WTC11 (cell line): ENCODE results near the gene RAD50. TPM values are rescaled to one million over a fixed set of nuclear protein-coding genes. Genes with fewer than 3 reads are reported as not detected.

Experiments used
- ATAC-seq: fragments of 200-7000 bp; cut with Tn5 transposase; 2 replicates; pipeline ENCODE4 v1.10.0; 2021; ENCODE audit warnings: mild to moderate bottlenecking, moderate library complexity
- CTCF ChIA-PET: fragments of 300-600 bp; sonication (Branson Sonifier 250); formaldehyde crosslinking; loops from one replicate; lab custom pipeline; 2021; ENCODE audit warnings: antibody characterized with exemption; lab: Charles Lee
- POLR2A ChIA-PET: fragments of 350-600 bp; sonication (Branson Sonifier 250); formaldehyde crosslinking; loops from one replicate; lab custom pipeline; 2021; ENCODE audit warnings: antibody characterized with exemption; lab: Charles Lee
- DNase-seq: peaks from one replicate; pipeline ENCODE4 v3.0.0; 2021; ENCODE audit warnings: low spot score
- H3K27ac Mint-ChIP-seq: 2 replicates; pipeline ENCODE4 v1.8.0; 2021; ENCODE audit warnings: mixed read lengths
- H3K27me3 Mint-ChIP-seq: 2 replicates; pipeline ENCODE4 v1.8.0; 2021; ENCODE audit warnings: low read depth, mild to moderate bottlenecking, moderate library complexity, mixed read lengths
- H3K36me3 Mint-ChIP-seq: 2 replicates; pipeline ENCODE4 v1.8.0; 2021; ENCODE audit warnings: mixed read lengths
- H3K4me1 Mint-ChIP-seq: 2 replicates; pipeline ENCODE4 v1.8.0; 2022; ENCODE audit warnings: mixed read lengths
- H3K4me3 Mint-ChIP-seq: 2 replicates; pipeline ENCODE4 v1.8.0; 2021; ENCODE audit warnings: mild to moderate bottlenecking, moderate library complexity, mixed read lengths
- H3K9me3 Mint-ChIP-seq: 2 replicates; pipeline ENCODE4 v1.8.0; 2021; ENCODE audit warnings: mixed read lengths
- ATF3 ChIP-seq: sonication (generic); formaldehyde crosslinking; conservative IDR thresholded peaks from 2 replicates; pipeline ENCODE4 v1.8.1; 2022; ENCODE audit warnings: mild to moderate bottlenecking, missing genetic modification reagents
- ATF6 ChIP-seq: sonication (generic); formaldehyde crosslinking; IDR thresholded peaks from 2 replicates; pipeline ENCODE4 v1.8.1; 2023; ENCODE audit warnings: mild to moderate bottlenecking, missing genetic modification reagents
- IRF1 ChIP-seq: sonication (generic); formaldehyde crosslinking; IDR thresholded peaks from 2 replicates; pipeline ENCODE4 v1.8.0; 2023; ENCODE audit warnings: missing genetic modification reagents
- MXD4 ChIP-seq: fragments of 250-450 bp; sonication (Bioruptor Pico); IDR thresholded peaks from 2 replicates; pipeline ENCODE4 v1.8.0; 2021; ENCODE audit warnings: mild to moderate bottlenecking, moderate library complexity, borderline replicate concordance
- NFYB ChIP-seq: sonication (generic); formaldehyde crosslinking; conservative IDR thresholded peaks from 2 replicates; pipeline ENCODE4 v1.8.0; 2022; ENCODE audit warnings: low read depth, missing genetic modification reagents
- NR3C1 ChIP-seq: sonication (generic); formaldehyde crosslinking; conservative IDR thresholded peaks from 2 replicates; pipeline ENCODE4 v1.8.1; 2023; ENCODE audit warnings: low read depth, mild to moderate bottlenecking, missing genetic modification reagents
- RELA ChIP-seq: sonication (generic); formaldehyde crosslinking; IDR thresholded peaks from 2 replicates; pipeline ENCODE4 v1.8.1; 2022; ENCODE audit warnings: missing genetic modification reagents, mild to moderate bottlenecking, borderline replicate concordance
- SP1 ChIP-seq: sonication (generic); formaldehyde crosslinking; conservative IDR thresholded peaks from 2 replicates; pipeline ENCODE4 v1.8.1; 2022; ENCODE audit warnings: missing genetic modification reagents
- STAT6 ChIP-seq: sonication (generic); formaldehyde crosslinking; conservative IDR thresholded peaks from 2 replicates; pipeline ENCODE4 v1.8.1; 2023; ENCODE audit warnings: mild to moderate bottlenecking, low read depth, missing genetic modification reagents, moderate library complexity
- TP53 ChIP-seq: sonication (generic); formaldehyde crosslinking; IDR thresholded peaks from 2 replicates; pipeline ENCODE4 v1.8.1; 2023; ENCODE audit warnings: mild to moderate bottlenecking, missing genetic modification reagents
- ZBTB43 ChIP-seq: sonication (generic); formaldehyde crosslinking; IDR thresholded peaks from 2 replicates; pipeline ENCODE4 v1.8.1; 2023; ENCODE audit warnings: mild to moderate bottlenecking, missing genetic modification reagents
- ZNF138 ChIP-seq: sonication (generic); formaldehyde crosslinking; conservative IDR thresholded peaks from 2 replicates; pipeline ENCODE4 v1.8.1; 2022; ENCODE audit warnings: mild to moderate bottlenecking, moderate library complexity, missing genetic modification reagents
- ZNF263 ChIP-seq: sonication (generic); formaldehyde crosslinking; IDR thresholded peaks from 2 replicates; pipeline ENCODE4 v1.8.1; 2022; ENCODE audit warnings: low read depth, mild to moderate bottlenecking, moderate library complexity, missing genetic modification reagents
- ZNF317 ChIP-seq: sonication (generic); formaldehyde crosslinking; IDR thresholded peaks from 2 replicates; pipeline ENCODE4 v1.8.1; 2023; ENCODE audit warnings: low read depth, mild to moderate bottlenecking, moderate library complexity, missing genetic modification reagents, borderline replicate concordance
- ZNF396 ChIP-seq: fragments of 250-450 bp; sonication (Bioruptor Pico); IDR thresholded peaks from 2 replicates; pipeline ENCODE4 v1.8.0; 2021; ENCODE audit warnings: mild to moderate bottlenecking, moderate library complexity, borderline replicate concordance
- ZNF425 ChIP-seq: fragments of 250-450 bp; sonication (Bioruptor Pico); conservative IDR thresholded peaks from 2 replicates; pipeline ENCODE4 v1.9.0; 2021; ENCODE audit warnings: mild to moderate bottlenecking
- total RNA-seq: library from RNA; stranded (reverse); gene quantifications from 3 replicates; pipeline ENCODE4 v1.2.3, GENCODE V29; 2021
- TF ChIP-seq, protein P1 (sequence below): sonication (generic); formaldehyde crosslinking; IDR thresholded peaks from 2 replicates; pipeline ENCODE4 v1.8.1; 2022; ENCODE audit warnings: low read depth, missing genetic modification reagents, borderline replicate concordance
- TF ChIP-seq, protein P2 (sequence below): sonication (generic); formaldehyde crosslinking; IDR thresholded peaks from 2 replicates; pipeline ENCODE4 v1.8.0; 2022; ENCODE audit warnings: mild to moderate bottlenecking, missing genetic modification reagents

The RAD50 gene
- total RNA-seq, 1 experiment from 2014 or later: 31.1 TPM

GRCh38 chr5:132607095-132607494 is 50.3 kb downstream of the RAD50 start:
- no peak for DNase-seq
- Mint-ChIP-seq H3K4me3 (no peak overlapping the region), H3K27ac (no peak overlapping the region), H3K9me3 (peaks cover 9% of the 10 kb centered on the region), H3K27me3 (no peaks in the 10 kb centered on the region), H3K4me1 (no peaks in the 10 kb centered on the region), H3K36me3 (peaks cover 50% of the 10 kb centered on the region)
- POLR2A ChIA-PET: no interaction called here
- TF ChIP-seq ZNF396 (CRISPR knock-in tag): no peak
- TF ChIP-seq, protein P1, sequence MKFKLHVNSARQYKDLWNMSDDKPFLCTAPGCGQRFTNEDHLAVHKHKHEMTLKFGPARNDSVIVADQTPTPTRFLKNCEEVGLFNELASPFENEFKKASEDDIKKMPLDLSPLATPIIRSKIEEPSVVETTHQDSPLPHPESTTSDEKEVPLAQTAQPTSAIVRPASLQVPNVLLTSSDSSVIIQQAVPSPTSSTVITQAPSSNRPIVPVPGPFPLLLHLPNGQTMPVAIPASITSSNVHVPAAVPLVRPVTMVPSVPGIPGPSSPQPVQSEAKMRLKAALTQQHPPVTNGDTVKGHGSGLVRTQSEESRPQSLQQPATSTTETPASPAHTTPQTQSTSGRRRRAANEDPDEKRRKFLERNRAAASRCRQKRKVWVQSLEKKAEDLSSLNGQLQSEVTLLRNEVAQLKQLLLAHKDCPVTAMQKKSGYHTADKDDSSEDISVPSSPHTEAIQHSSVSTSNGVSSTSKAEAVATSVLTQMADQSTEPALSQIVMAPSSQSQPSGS (CRISPR knock-in tag): no peak
- no peak for TF ChIP-seq ATF3 (CRISPR knock-in tag)
- TF ChIP-seq ZNF425 (CRISPR knock-in tag): no peak
- no peak for TF ChIP-seq SP1
- TF ChIP-seq ZNF317 (CRISPR knock-in tag): no peak
- no peak for TF ChIP-seq ATF6 (CRISPR knock-in tag)
- TF ChIP-seq IRF1: no peak
- no peak for TF ChIP-seq ZNF263 (CRISPR knock-in tag)
- no peak for TF ChIP-seq MXD4 (CRISPR knock-in tag)
- TF ChIP-seq ZBTB43 (CRISPR knock-in tag): no peak
- no peak for TF ChIP-seq TP53 (CRISPR knock-in tag)
- TF ChIP-seq NR3C1 (CRISPR knock-in tag): no peak
- TF ChIP-seq RELA (CRISPR knock-in tag): no peak
- no peak for TF ChIP-seq NFYB (CRISPR knock-in tag)
- TF ChIP-seq STAT6 (CRISPR knock-in tag): no peak
- TF ChIP-seq, protein P2, sequence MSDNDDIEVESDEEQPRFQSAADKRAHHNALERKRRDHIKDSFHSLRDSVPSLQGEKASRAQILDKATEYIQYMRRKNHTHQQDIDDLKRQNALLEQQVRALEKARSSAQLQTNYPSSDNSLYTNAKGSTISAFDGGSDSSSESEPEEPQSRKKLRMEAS (CRISPR knock-in tag): no peak
- TF ChIP-seq ZNF138 (CRISPR knock-in tag): no peak
- CTCF ChIA-PET: no interaction called here
- ATAC-seq: no peak
